Stimulated activated CD8-positive, alpha-beta memory T cell treated with anti-CD3 and anti-CD28 coated beads, Interleukin-7, amount 100 ng/mL, for 48 hours (primary cell): Measurements from ENCODE around the gene GADL1.

Experiments
- DNase-seq, 2 donors: peaks; one replicate each; pipeline ENCODE4 v3.0.0-alpha.2; 2020; ENCODE audit warnings: low read depth in 1 of 2; ENCODE audit errors: extremely low read depth in 1 of 2

The GADL1 gene

GRCh38 chr3:30764891-30765290, 129.6 kb downstream of the GADL1 start:
- DNase-seq = no peak

- no peak for DNase-seq
Measured at GRCh38 chr3:30764281-30764680, 130.2 kb downstream of the GADL1 start.

- no peak for DNase-seq
Measured at GRCh38 chr3:30761374-30761773, 133.1 kb downstream of the GADL1 start.

- no peak for DNase-seq
Measured at GRCh38 chr3:30760737-30761136, 133.7 kb downstream of the GADL1 start.

GRCh38 chr3:30760040-30760695, 134.3 kb downstream of the GADL1 start:
- DNase-seq = no peak

GRCh38 chr3:30756218-30756617, 138.2 kb downstream of the GADL1 start:
- DNase-seq = no peak

GRCh38 chr3:30754426-30754825, 140.0 kb downstream of the GADL1 start:
- DNase-seq = no peak

GRCh38 chr3:30753766-30754165, 140.7 kb downstream of the GADL1 start:
- no peak for DNase-seq

GRCh38 chr3:30752970-30753369, 141.5 kb downstream of the GADL1 start:
- DNase-seq = no peak

GRCh38 chr3:30752491-30752890, 142.0 kb downstream of the GADL1 start:
- DNase-seq = no peak

GRCh38 chr3:30751610-30752299, 142.7 kb downstream of the GADL1 start:
- peak in 1 of 2 donors; percentile 24 for DNase-seq

GRCh38 chr3:30750967-30751366, 143.5 kb downstream of the GADL1 start:
- no peak for DNase-seq

- no peak for DNase-seq
Measured at GRCh38 chr3:30749230-30749629, 145.2 kb downstream of the GADL1 start.

GRCh38 chr3:30747771-30748281, 146.6 kb downstream of the GADL1 start:
- DNase-seq = no peak

- no peak for DNase-seq
Measured at GRCh38 chr3:30743641-30744317, 150.7 kb downstream of the GADL1 start.

GRCh38 chr3:30742796-30743619, 151.5 kb downstream of the GADL1 start:
- no peak for DNase-seq

- no peak for DNase-seq
Measured at GRCh38 chr3:30741889-30742288, 152.6 kb downstream of the GADL1 start.

GRCh38 chr3:30738605-30739004, 155.9 kb downstream of the GADL1 start:
- DNase-seq = no peak

GRCh38 chr3:30737743-30738499, 156.5 kb downstream of the GADL1 start:
- DNase-seq = no peak

GRCh38 chr3:30733696-30734095, 160.8 kb downstream of the GADL1 start:
- no peak for DNase-seq
